ENCODE measurements around the gene C1orf105.
A peak's percentile ranks its signal among the peaks of the same experiment; 100 is the strongest.

The C1orf105 gene

GRCh38 chr1:172394141-172394751 lies 26.2 kb upstream of the C1orf105 start:
- H3K27ac ChIP-seq (ENCODE audit: poor library complexity, severe bottlenecking): no peak overlapping the region
- DNase-seq (ENCODE audit: low spot score): no peak
- peaks cover 6% of the 10 kb centered on the region for H3K4me1 ChIP-seq (ENCODE audit: insufficient read depth, poor library complexity, severe bottlenecking)
- H3K9me3 ChIP-seq (ENCODE audit: severe bottlenecking): no peaks in the 10 kb centered on the region
- no peak overlapping the region for H3K4me3 ChIP-seq (ENCODE audit: severe bottlenecking)
- no peak for TF ChIP-seq CTCF (IDR thresholded peaks at IDR 0.05; ENCODE audit: poor library complexity, severe bottlenecking)
- no peaks in the 10 kb centered on the region for H3K27me3 ChIP-seq (ENCODE audit: insufficient read depth, poor library complexity, severe bottlenecking)
- 0 out of 3 replicates have a peak, but pooled peaks have one; percentile 31 for ATAC-seq (ENCODE audit: low read depth)
- no peaks in the 10 kb centered on the region for H3K36me3 ChIP-seq (ENCODE audit: low read depth)

GRCh38 chr1:172394811-172395210 lies 25.7 kb upstream of the C1orf105 start:
- H3K9me3 ChIP-seq (ENCODE audit: severe bottlenecking): no peaks in the 10 kb centered on the region
- H3K36me3 ChIP-seq (ENCODE audit: low read depth): no peaks in the 10 kb centered on the region
- H3K27ac ChIP-seq (ENCODE audit: poor library complexity, severe bottlenecking): no peak overlapping the region
- no peak overlapping the region for H3K4me3 ChIP-seq (ENCODE audit: severe bottlenecking)
- ATAC-seq (ENCODE audit: low read depth) (no peak), DNase-seq (ENCODE audit: low spot score) (no peak)
- peaks cover 6% of the 10 kb centered on the region for H3K4me1 ChIP-seq (ENCODE audit: insufficient read depth, poor library complexity, severe bottlenecking)
- no peaks in the 10 kb centered on the region for H3K27me3 ChIP-seq (ENCODE audit: insufficient read depth, poor library complexity, severe bottlenecking)
- no peak for TF ChIP-seq CTCF (IDR thresholded peaks at IDR 0.05; ENCODE audit: poor library complexity, severe bottlenecking)

DNA sequence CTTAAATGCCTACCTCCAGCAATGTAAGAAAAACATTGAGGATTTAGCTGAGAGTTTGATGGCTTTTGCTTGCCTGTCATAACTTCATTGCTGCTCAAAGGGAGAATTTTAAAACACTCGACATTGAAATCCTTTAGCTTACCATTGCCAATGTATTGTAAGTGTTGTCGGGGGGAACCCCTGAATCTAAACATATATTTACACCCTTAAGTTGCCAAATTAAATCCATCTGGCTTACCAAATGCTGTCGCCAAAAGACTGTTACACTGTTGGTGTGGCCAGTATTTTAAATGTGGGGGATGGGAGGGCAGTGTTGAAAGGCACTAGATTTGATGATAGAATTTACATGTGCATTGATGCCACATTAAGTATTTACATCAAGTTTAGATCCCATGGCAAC lies 24.9 kb upstream of the C1orf105 start:
- Histone ChIP-seq H3K4me1 (ENCODE audit: insufficient read depth, poor library complexity, severe bottlenecking) (peaks cover 6% of the 10 kb centered on the region), H3K36me3 (ENCODE audit: low read depth) (no peaks in the 10 kb centered on the region)
- no peak for ATAC-seq (ENCODE audit: low read depth)

DNA sequence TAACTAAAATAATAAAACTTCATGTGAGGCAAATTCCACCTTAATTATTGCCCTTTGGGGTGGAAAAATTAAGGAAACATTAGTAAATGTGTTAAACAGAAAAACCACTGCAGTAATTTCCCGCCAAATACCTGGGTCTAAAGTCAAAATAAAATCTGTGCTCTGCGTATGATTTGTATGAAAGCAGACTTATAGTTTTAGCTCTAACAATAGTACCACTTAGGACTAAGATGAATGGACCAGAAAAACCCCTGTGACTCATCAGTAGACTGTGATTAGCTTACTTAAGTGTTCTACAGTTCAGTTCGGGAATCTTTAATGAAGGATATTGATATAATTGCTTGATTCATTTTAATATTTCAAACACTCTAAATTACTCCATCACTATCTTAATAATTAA lies 23.3 kb upstream of the C1orf105 start:
- TF ChIP-seq CTCF (IDR thresholded peaks at IDR 0.05; ENCODE audit: poor library complexity, severe bottlenecking): no peak
- DNase-seq (ENCODE audit: low spot score) (no peak), ATAC-seq (ENCODE audit: low read depth) (peak; percentile 63; the same call in 2 of the 3 replicates)
- Histone ChIP-seq H3K4me3 (ENCODE audit: severe bottlenecking) (no peak overlapping the region), H3K9me3 (ENCODE audit: severe bottlenecking) (no peaks in the 10 kb centered on the region), H3K4me1 (ENCODE audit: insufficient read depth, poor library complexity, severe bottlenecking) (peaks cover 6% of the 10 kb centered on the region), H3K27ac (ENCODE audit: poor library complexity, severe bottlenecking) (no peak overlapping the region), H3K27me3 (ENCODE audit: insufficient read depth, poor library complexity, severe bottlenecking) (no peaks in the 10 kb centered on the region), H3K36me3 (ENCODE audit: low read depth) (no peaks in the 10 kb centered on the region)

More for the DNA sequence above, 24.9 kb upstream of the C1orf105 start:
- DNase-seq (ENCODE audit: low spot score): no peak
- no peak overlapping the region for H3K4me3 ChIP-seq (ENCODE audit: severe bottlenecking)
- TF ChIP-seq CTCF (IDR thresholded peaks at IDR 0.05; ENCODE audit: poor library complexity, severe bottlenecking): no peak
- no peaks in the 10 kb centered on the region for H3K27me3 ChIP-seq (ENCODE audit: insufficient read depth, poor library complexity, severe bottlenecking)
- H3K27ac ChIP-seq (ENCODE audit: poor library complexity, severe bottlenecking): no peak overlapping the region
- no peaks in the 10 kb centered on the region for H3K9me3 ChIP-seq (ENCODE audit: severe bottlenecking)

GRCh38 chr1:172397633-172398032 lies 22.9 kb upstream of the C1orf105 start:
- DNase-seq (ENCODE audit: low spot score): no peak
- Histone ChIP-seq H3K4me3 (ENCODE audit: severe bottlenecking) (no peak overlapping the region), H3K27me3 (ENCODE audit: insufficient read depth, poor library complexity, severe bottlenecking) (no peaks in the 10 kb centered on the region), H3K27ac (ENCODE audit: poor library complexity, severe bottlenecking) (no peak overlapping the region), H3K9me3 (ENCODE audit: severe bottlenecking) (no peaks in the 10 kb centered on the region), H3K4me1 (ENCODE audit: insufficient read depth, poor library complexity, severe bottlenecking) (peaks cover 6% of the 10 kb centered on the region), H3K36me3 (ENCODE audit: low read depth) (no peaks in the 10 kb centered on the region)
- TF ChIP-seq CTCF (IDR thresholded peaks at IDR 0.05; ENCODE audit: poor library complexity, severe bottlenecking): no peak
- no peak for ATAC-seq (ENCODE audit: low read depth)
